HG02973 (cell line): ENCODE data around the gene MBD4.
A peak's percentile ranks its signal among the peaks of the same experiment; 100 is the strongest.
"Not testable (repeated sequence)": the region's sequence is repeated elsewhere in the genome, so short reads cannot be mapped to it uniquely, and the experiment has no call there.

ENCODE experiments used
- ATAC-seq: cut with Tn5 transposase; IDR thresholded peaks from one replicate; pipeline ENCODE4 v1.9.1; 2021; ENCODE audit warnings: moderate library complexity; ENCODE audit not compliant: unreplicated experiment

Gene MBD4

DNA sequence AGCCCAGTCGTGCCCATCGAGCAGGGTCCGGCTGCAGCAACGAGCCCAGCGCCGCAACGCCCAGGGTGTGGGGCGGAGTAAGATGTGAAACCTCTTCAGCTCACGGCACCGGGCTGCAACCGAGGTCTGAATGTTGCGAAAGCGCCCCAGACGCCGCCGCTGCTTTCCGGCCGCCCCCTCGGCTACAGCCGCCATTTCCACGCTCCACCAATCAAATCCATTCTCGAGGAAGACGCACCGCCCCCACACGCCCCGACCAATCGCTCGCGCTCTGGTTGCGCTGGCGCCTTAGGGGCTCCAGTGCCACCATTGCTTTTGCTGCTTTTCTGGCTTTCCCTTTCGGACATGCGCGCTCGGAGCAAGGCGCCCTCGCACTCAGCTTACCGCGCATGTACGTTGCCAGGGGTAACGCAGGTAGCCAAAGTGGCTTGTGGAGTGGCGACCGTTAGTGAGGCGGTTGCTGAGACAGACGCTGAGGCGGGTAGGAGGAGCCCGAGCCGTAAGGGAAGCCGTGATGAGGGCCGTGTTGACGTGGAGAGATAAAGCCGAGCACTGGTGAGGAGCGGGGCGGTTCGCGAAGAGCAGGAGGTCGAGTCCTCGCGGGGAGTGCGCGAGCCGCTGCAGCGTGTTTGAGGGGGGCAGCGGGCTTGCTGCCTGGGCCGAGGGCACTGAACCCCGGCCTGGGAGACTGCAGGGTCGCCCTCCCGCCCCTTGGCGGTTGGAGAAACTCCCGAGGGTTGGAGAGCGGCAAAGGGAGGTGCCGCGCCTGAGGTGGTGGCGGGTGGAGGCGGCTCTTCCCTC is at the start of gene MBD4, which contains the start of gene IFT122:
Gene MBD4 (minus strand): TSS at position 132 of the 801 bp plus-strand sequence. CDS start 115 bp downstream, at position 17.
Gene IFT122 (plus strand): TSS at position 408 of the 801 bp plus-strand sequence. CDS start 107 bp downstream, at position 515.
- ATAC-seq, result peak; percentile 79

DNA sequence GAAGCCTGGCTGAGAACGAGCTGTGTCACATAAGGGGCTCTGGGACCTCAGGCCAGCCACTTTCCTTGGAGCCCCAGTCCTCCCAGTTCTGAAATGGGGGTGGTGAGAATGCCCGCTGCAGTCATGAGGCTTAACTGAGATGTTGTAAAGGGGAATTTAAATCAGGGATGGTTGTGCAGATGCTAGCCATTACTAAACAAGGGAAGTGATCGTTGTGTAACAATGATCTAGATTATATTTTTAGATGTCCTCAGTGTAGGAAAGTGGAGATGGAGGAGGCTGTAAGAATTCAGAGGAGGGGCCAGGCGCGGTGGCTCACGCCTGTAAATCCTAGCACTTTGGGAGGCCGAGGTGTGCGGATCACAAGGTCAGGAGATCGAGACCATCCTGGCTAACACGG is 49.5 kb upstream of the MBD4 start:
- ATAC-seq, result not testable (repeated sequence)

DNA sequence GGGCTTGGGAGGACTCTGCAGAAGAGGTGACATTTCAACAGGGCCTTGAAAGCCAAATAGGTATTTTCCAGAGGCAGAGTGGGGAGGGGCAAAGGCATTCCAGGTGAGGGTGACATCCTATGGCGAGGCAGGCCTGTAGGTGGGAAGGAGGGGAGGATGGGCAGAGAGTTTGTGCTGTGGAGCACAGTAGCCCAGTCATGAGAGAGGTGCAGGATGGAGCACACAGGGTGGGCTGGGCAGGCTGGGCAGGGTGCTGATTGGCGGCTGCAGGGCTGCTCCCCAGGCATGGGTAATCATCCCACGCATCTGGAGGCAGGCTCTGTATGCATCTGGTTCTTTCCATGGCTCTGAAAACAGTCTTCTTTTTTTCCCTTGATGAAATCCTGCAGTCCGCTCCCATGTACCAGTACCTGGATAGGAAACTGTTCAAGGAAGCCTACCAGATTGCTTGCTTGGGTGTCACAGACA is 48.2 kb upstream of the MBD4 start:
- not testable (repeated sequence) for ATAC-seq

GRCh38 chr3:129487183-129487867 is 47.6 kb upstream of the MBD4 start:
- ATAC-seq, result no peak

DNA sequence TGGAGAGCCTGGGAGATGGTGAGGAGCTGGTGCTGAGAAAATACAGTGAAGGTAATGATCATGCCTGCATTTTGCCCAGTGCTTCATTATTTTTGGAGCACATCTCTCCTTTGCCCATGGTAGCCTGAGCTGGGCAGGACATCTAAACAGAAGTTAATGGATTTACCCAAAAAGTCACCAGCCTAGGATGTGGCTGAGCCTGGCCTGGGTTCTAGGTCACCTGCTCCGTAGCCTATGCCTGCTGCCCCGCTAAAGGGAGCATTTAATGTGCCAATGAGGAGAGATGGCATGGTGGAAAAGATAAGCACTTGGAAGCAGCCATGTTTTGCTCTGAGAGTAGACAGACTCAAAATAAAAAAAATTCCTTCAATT is 46.9 kb upstream of the MBD4 start:
- no peak for ATAC-seq

- no peak for ATAC-seq
Observed at GRCh38 chr3:129485721-129486663, 46.2 kb upstream of the MBD4 start.

DNA sequence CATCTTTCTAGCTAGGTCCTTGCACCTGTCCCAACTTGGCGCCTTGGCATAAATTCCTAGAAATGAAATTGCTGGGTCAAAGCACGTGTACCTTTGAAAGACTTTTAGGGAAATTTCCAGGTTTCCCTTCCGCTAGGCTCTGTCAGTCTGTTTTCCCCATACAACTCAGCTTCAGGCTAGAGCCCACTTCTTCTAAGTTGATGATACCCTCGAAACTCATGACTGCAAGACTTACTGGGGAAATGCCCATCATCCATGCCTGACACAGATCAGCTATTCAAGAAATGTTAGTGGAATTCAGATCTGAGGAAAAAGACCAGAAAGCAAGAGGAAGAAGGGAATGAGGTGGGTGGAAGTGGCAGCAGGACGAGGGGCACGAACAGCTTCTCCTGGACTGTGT is 45.4 kb upstream of the MBD4 start:
- ATAC-seq, result not testable (repeated sequence)

DNA sequence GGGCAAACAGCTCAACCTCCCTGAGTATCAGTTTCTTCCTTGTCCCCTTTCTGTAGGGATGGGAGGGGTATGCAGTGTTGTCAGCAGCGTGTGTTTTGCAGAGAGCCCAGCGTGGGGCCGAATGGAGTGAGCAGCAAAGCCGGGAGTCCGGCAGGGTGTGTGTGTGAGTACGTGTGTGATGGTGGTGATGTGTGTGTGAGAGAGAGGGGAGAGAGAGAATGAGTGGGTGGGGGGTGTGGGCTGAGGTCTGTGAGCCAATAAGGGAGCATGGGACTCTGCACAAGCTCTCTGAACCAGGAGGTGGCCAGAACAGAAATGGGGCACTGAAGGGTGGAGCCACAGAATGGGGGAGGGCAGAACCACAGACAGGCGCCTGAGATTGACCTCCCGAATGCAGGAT is 44.1 kb upstream of the MBD4 start:
- ATAC-seq, result no peak

DNA sequence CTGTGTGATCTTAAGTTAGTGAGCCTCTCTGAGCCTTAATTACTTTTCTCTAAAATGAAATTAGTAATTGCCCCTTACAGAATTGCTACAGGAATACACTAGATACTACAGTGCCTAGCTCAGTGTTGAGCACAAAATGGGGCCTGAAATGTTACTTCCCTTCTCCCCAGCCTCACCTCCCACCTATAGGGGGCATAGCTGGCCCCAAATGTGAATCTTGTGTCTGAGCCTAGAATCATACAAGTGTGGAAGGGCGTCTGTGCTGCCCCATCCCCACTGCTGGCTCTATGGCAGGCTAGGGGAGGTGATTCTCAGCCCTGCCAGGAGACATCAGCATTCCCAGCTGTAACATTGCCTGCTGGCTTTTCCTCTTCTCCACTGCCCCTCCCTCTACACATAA is 43.0 kb upstream of the MBD4 start:
- ATAC-seq, result no peak

DNA sequence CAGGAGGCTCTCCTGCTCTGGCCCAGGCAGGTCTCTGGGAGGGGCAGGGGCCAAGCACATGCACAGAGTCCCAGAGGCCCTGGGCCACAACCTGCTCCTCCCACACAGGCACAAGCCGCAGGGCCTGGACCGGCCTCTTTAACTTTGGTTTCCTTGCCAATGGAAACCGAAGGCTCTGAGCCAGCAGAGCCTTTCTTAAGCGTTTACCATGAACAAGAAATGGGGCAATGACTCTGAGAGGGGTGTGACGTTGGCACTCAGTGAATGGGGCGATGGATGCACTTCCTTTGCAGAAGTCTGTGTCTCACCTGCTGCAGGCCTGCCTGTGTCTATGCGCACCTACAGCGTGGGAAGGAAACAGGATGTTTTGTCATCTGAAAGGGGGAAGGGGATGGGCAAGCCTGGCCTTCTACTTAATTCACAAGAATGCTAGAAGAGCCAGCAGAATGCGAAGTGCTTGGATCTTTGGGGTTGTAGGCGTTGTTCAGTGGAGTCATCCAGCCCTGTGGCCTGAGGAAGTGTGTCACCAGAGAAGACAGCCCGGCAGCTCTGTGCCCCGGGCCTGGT is 42.1 kb upstream of the MBD4 start:
- no peak for ATAC-seq

- not testable (repeated sequence) for ATAC-seq
Observed at GRCh38 chr3:129481225-129481765, 41.5 kb upstream of the MBD4 start.

GRCh38 chr3:129476586-129476985 is 36.8 kb upstream of the MBD4 start:
- ATAC-seq, result no peak

DNA sequence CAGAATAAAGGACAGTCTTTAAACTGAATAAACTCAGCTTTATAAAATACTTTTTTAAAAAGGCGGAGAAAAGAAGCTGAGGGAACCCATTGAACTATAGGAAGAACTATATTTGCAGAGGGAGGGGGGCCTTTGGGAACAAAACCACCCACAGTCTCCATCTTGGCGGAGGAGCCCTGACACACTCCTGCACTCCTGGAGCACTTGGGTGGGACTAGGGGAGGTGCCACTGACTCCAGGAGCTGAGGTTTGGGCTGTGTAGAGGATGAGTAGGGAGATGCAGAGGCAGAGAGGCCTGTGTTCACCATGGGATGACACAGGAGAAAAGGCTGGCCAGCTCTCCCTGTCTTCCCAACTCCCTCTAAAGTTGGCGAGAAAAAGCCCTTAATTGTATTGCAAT is 36.1 kb upstream of the MBD4 start:
- no peak for ATAC-seq

- ATAC-seq, result no peak
Observed at GRCh38 chr3:129474984-129475804, 35.4 kb upstream of the MBD4 start.

- no peak for ATAC-seq
Observed at GRCh38 chr3:129473769-129474152, 34.0 kb upstream of the MBD4 start.

DNA sequence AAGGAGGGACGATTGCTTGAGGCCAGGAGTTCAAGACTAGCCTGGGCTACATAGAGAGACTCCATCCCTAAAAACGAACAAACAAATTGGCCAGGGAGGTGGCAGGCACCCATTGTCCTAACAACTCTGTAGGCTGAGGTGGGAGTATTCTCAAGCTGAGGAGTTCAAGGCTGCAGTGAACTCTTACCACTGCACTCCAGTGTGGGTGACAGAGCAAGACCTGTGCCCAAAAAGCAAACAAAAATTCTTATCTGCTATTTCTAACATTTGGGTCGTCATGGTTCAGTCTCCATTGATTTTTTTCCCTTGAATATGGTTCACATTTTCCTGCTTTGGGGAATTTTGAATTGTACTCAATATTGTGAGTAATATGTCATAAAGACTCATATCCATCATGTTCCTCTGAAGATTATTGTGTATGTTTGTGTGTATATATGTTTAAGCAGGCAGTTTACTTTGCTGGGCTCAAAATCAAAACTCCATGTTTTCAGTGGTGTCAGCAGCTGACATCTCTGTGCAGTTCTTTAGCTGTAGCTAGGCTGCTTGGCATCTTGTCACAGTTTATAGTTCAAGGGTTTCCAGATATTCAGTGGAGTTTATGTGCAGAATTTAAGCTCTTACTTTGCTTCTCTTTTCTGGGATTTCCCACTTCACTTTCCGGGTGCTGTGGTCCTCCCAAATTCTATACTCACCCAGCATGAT is 33.5 kb upstream of the MBD4 start:
- ATAC-seq, result no peak

- ATAC-seq, result no peak
Observed at GRCh38 chr3:129470861-129471260, 31.1 kb upstream of the MBD4 start.

DNA sequence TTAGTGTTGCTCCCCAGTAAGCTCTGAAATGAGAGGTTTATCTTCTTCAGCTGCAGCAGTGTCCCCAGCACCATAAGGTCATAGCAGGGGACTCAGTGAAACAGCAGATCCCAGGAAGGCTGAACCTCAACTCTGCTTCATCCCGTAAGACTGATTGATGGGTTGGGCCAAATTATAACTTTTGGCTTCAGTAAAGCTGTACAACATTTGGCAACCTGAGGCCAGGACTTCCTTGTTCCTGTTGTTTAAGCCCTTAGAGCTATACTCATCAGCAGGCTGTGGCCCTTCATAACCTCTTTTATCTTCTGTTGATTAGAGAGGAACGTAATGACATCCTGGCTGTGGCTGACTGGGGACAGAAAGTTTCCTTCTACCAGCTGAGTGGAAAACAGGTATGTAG is 29.3 kb upstream of the MBD4 start:
- ATAC-seq, result no peak

GRCh38 chr3:129467932-129468331 is 28.2 kb upstream of the MBD4 start:
- ATAC-seq, result no peak
